GM12801 (cell line): Measurements from ENCODE around the gene SPEF1.

Source experiments
- TF ChIP-seq, protein P1 (sequence below): IDR thresholded peaks from one replicate; pipeline ENCODE4 v1.5.1; 2011; ENCODE audit warnings: control low read depth; ENCODE audit not compliant: insufficient read length; ENCODE audit errors: extremely low read depth

Gene SPEF1

DNA sequence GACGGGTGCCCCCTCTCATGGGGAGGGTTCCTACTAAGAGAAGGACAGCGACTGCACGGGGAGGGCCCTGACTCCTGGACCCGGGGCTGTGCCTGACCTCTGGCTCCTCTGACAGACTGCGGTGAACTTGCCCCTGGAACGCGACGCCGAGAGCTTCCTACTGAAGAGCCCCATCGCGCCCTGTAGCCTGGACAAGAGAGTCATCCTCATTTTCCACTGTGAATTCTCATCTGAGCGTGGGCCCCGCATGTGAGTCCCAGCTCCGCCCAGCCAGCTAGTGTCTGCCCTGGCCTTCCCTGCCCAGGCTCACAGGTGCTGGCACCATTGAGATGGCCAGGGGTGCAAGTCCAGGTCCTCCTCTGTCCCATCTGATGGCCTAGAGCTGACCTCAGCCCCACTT is 22.0 kb upstream of the SPEF1 start:
- TF ChIP-seq, protein P1, sequence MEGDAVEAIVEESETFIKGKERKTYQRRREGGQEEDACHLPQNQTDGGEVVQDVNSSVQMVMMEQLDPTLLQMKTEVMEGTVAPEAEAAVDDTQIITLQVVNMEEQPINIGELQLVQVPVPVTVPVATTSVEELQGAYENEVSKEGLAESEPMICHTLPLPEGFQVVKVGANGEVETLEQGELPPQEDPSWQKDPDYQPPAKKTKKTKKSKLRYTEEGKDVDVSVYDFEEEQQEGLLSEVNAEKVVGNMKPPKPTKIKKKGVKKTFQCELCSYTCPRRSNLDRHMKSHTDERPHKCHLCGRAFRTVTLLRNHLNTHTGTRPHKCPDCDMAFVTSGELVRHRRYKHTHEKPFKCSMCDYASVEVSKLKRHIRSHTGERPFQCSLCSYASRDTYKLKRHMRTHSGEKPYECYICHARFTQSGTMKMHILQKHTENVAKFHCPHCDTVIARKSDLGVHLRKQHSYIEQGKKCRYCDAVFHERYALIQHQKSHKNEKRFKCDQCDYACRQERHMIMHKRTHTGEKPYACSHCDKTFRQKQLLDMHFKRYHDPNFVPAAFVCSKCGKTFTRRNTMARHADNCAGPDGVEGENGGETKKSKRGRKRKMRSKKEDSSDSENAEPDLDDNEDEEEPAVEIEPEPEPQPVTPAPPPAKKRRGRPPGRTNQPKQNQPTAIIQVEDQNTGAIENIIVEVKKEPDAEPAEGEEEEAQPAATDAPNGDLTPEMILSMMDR = no peak

- TF ChIP-seq, protein P1 = no peak
Measured at GRCh38 chr20:3802524-3803239, 21.4 kb upstream of the SPEF1 start.

DNA sequence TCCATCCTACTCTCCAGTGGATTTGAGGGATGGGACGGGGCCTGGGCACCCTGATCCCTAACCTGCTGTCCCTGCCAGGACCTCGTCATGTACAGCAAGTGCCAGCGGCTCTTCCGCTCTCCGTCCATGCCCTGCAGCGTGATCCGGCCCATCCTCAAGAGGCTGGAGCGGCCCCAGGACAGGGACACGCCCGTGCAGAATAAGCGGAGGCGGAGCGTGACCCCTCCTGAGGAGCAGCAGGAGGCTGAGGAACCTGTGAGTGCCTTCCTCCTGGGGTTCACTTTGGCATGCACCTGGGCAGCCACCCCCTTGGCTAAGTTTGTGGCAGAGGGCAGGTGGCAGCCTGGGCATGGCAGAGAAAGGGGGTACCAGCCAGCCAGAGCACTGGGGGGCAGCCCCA is 20.6 kb upstream of the SPEF1 start:
- TF ChIP-seq, protein P1 = no peak

- TF ChIP-seq, protein P1 = no peak
Measured at GRCh38 chr20:3801299-3801698, 20.1 kb upstream of the SPEF1 start.

- TF ChIP-seq, protein P1 = no peak
Measured at GRCh38 chr20:3800878-3801260, 19.6 kb upstream of the SPEF1 start.

- TF ChIP-seq, protein P1 = no peak
Measured at GRCh38 chr20:3800256-3800877, 19.1 kb upstream of the SPEF1 start.

DNA sequence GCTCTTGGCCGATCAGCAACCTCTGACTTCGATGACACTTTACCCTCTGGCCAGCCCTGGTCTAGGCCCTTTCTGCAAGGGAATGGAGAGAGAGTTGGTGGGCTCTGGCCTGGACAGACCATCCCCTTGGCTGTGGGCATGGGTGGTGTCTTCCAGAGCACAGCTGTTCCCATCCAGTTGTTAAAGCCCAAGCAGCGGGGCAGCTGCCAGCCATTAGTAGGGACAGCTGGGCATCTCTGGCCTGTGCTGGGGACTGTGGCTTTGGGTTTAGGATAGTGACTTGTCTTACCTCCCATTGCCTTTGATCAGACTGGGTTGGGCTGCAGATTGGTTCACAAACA is 17.6 kb upstream of the SPEF1 start:
- TF ChIP-seq, protein P1 = no peak
